Mesendoderm (in vitro differentiated cells): ENCODE measurements around the gene BPHL.
"Not testable (repeated sequence)": the region's sequence is repeated elsewhere in the genome, so short reads cannot be mapped to it uniquely, and the experiment has no call there.

ENCODE experiments used
- DNase-seq: peaks from one replicate; pipeline ENCODE4 v3.0.0; 2013
- H2AK5ac ChIP-seq: 2 replicates; pipeline ENCODE4 v1.6.1; 2013; ENCODE audit warnings: low read length, inconsistent platforms
- H2BK120ac ChIP-seq: 2 replicates; pipeline ENCODE4 v1.6.1; 2013; ENCODE audit warnings: low read depth, mild to moderate bottlenecking, low read length, moderate library complexity, mixed read lengths
- H2BK15ac ChIP-seq: replicated peaks from 2 replicates; pipeline ENCODE4 v1.6.1; 2013; ENCODE audit warnings: low read depth, mild to moderate bottlenecking, moderate library complexity
- H2BK5ac ChIP-seq: 2 replicates; pipeline ENCODE4 v1.6.1; 2013; ENCODE audit warnings: low read length, inconsistent platforms
- H3K18ac ChIP-seq: 2 replicates; pipeline ENCODE4 v1.6.1; 2013; ENCODE audit warnings: mild to moderate bottlenecking, low read length, mixed read lengths
- H3K23ac ChIP-seq: one replicate; pipeline ENCODE4 v1.6.1; 2013; ENCODE audit warnings: low read length
- H3K27ac ChIP-seq: 2 replicates; pipeline ENCODE4 v1.5.1; 2013; ENCODE audit warnings: low read depth, mild to moderate bottlenecking, inconsistent platforms, low read length, moderate library complexity
- H3K27me3 ChIP-seq: 2 replicates; pipeline ENCODE4 v1.6.1; 2013; ENCODE audit warnings: low read length, control low read depth, mild to moderate bottlenecking, inconsistent platforms; ENCODE audit not compliant: insufficient read depth, poor library complexity
- H3K36me3 ChIP-seq: 2 replicates; pipeline ENCODE4 v1.6.1; 2013; ENCODE audit warnings: low read length, inconsistent platforms; ENCODE audit not compliant: control insufficient read depth, insufficient read depth
- H3K4ac ChIP-seq: one replicate; pipeline ENCODE4 v1.6.1; 2013; ENCODE audit warnings: low read depth, mild to moderate bottlenecking, low read length, moderate library complexity
- H3K4me1 ChIP-seq: 2 replicates; pipeline ENCODE4 v1.6.1; 2013; ENCODE audit warnings: low read depth, low read length, inconsistent platforms; ENCODE audit not compliant: control insufficient read depth
- H3K4me2 ChIP-seq: 2 replicates; pipeline ENCODE4 v1.6.1; 2013; ENCODE audit warnings: low read length
- H3K4me3 ChIP-seq: 2 replicates; pipeline ENCODE4 v1.5.1; 2013; ENCODE audit warnings: mild to moderate bottlenecking, low read length
- H3K56ac ChIP-seq: one replicate; pipeline ENCODE4 v1.6.1; 2013; ENCODE audit warnings: low read length
- H3K79me1 ChIP-seq: 2 replicates; pipeline ENCODE4 v1.6.1; 2013; ENCODE audit warnings: low read length, inconsistent platforms
- H3K79me2 ChIP-seq: 2 replicates; pipeline ENCODE4 v1.6.1; 2013; ENCODE audit warnings: mild to moderate bottlenecking, low read length; ENCODE audit not compliant: control insufficient read depth, insufficient read depth
- H3K9ac ChIP-seq: 2 replicates; pipeline ENCODE4 v1.6.1; 2013; ENCODE audit warnings: low read length, inconsistent platforms
- H4K5ac ChIP-seq: one replicate; pipeline ENCODE4 v1.6.1; 2013; ENCODE audit warnings: low read length
- H4K8ac ChIP-seq: one replicate; pipeline ENCODE4 v1.6.1; 2013; ENCODE audit warnings: low read depth, mild to moderate bottlenecking, control low read depth, low read length, moderate library complexity
- WGBS: extraction: QIAGEN DNeasy Blood & Tissue Kit; methylation state at CpG from one replicate; pipeline ENCODE4 v1.1.7; 2013; ENCODE audit warnings: low lambda C conversion rate, missing lambda C conversion rate; ENCODE audit not compliant: insufficient coverage; ENCODE audit errors: extremely low coverage; 5-methylcytosine and 5-hydroxymethylcytosine counted together

Gene BPHL

GRCh38 chr6:3135668-3136291 lies 17.3 kb downstream of the BPHL start:
- Histone ChIP-seq H3K23ac (no peak overlapping the region), H2BK120ac (no peak overlapping the region), H3K9ac (no peak overlapping the region), H3K4me1 (no peaks in the 10 kb centered on the region), H2AK5ac (no peak overlapping the region), H3K56ac (no peak overlapping the region), H3K79me2 (no peaks in the 10 kb centered on the region), H3K4me3 (no peak overlapping the region), H3K27me3 (no peaks in the 10 kb centered on the region), H4K8ac (no peak overlapping the region), H2BK5ac (no peak overlapping the region), H3K18ac (no peak overlapping the region), H3K79me1 (no peaks in the 10 kb centered on the region), H3K36me3 (peaks cover 3% of the 10 kb centered on the region), H3K4me2 (no peak overlapping the region), H2BK15ac (no peak overlapping the region), H3K27ac (no peak overlapping the region), H4K5ac (no peak overlapping the region), H3K4ac (no peak overlapping the region)
- no CpG with 5 or more reads among the region's 13 CpGs for WGBS
- DNase-seq, result no peak

GRCh38 chr6:3136292-3137011 lies 17.9 kb downstream of the BPHL start:
- Histone ChIP-seq H3K79me1 (no peaks in the 10 kb centered on the region), H2BK5ac (no peak overlapping the region), H4K5ac (no peak overlapping the region), H3K4ac (no peak overlapping the region), H2AK5ac (no peak overlapping the region), H3K56ac (no peak overlapping the region), H3K23ac (no peak overlapping the region), H3K27me3 (no peaks in the 10 kb centered on the region), H3K9ac (no peak overlapping the region), H3K4me1 (no peaks in the 10 kb centered on the region), H2BK15ac (no peak overlapping the region), H2BK120ac (no peak overlapping the region), H3K79me2 (no peaks in the 10 kb centered on the region), H4K8ac (no peak overlapping the region), H3K36me3 (peaks cover 3% of the 10 kb centered on the region), H3K4me2 (no peak overlapping the region), H3K18ac (no peak overlapping the region), H3K27ac (no peak overlapping the region), H3K4me3 (no peak overlapping the region)
- DNase-seq, result no peak
- WGBS, result no CpG with 5 or more reads among the region's 8 CpGs

GRCh38 chr6:3137057-3137777 lies 18.7 kb downstream of the BPHL start:
- H3K23ac ChIP-seq, result no peak overlapping the region
- no peaks in the 10 kb centered on the region for H3K79me2 ChIP-seq
- no peak overlapping the region for H3K56ac ChIP-seq
- H3K4me3 ChIP-seq, result no peak overlapping the region
- H2BK15ac ChIP-seq, result no peak overlapping the region
- H3K27me3 ChIP-seq, result no peaks in the 10 kb centered on the region
- H2BK120ac ChIP-seq, result no peak overlapping the region
- DNase-seq, result no peak
- whole genome bisulfite sequencing, result no CpG with 5 or more reads among the region's 12 CpGs
- H2BK5ac ChIP-seq, result no peak overlapping the region
- no peak overlapping the region for H3K18ac ChIP-seq
- H3K4ac ChIP-seq, result no peak overlapping the region
- H4K5ac ChIP-seq, result no peak overlapping the region
- no peak overlapping the region for H3K27ac ChIP-seq
- no peaks in the 10 kb centered on the region for H3K79me1 ChIP-seq
- peaks cover 3% of the 10 kb centered on the region for H3K36me3 ChIP-seq
- H2AK5ac ChIP-seq, result no peak overlapping the region
- no peak overlapping the region for H3K9ac ChIP-seq
- no peaks in the 10 kb centered on the region for H3K4me1 ChIP-seq
- no peak overlapping the region for H4K8ac ChIP-seq
- no peak overlapping the region for H3K4me2 ChIP-seq

- H3K79me1 ChIP-seq, H4K5ac ChIP-seq, H2BK120ac ChIP-seq, H3K9ac ChIP-seq, H2BK15ac ChIP-seq, H3K79me2 ChIP-seq, H2BK5ac ChIP-seq, H3K4me1 ChIP-seq, DNase-seq, H2AK5ac ChIP-seq, H3K27me3 ChIP-seq, H3K4me2 ChIP-seq, H3K27ac ChIP-seq, H3K4ac ChIP-seq, H4K8ac ChIP-seq, H3K4me3 ChIP-seq, H3K56ac ChIP-seq, H3K18ac ChIP-seq, H3K36me3 ChIP-seq, H3K23ac ChIP-seq: not testable (repeated sequence)
- no CpG with 5 or more reads among the region's 6 CpGs for WGBS
Observed at GRCh38 chr6:3137873-3138272, 19.4 kb downstream of the BPHL start.

GRCh38 chr6:3138341-3138740 lies 19.8 kb downstream of the BPHL start:
- Histone ChIP-seq H3K18ac (no peak overlapping the region), H3K56ac (no peak overlapping the region), H2BK120ac (no peak overlapping the region), H3K4me2 (no peak overlapping the region), H3K4me1 (no peaks in the 10 kb centered on the region), H3K27me3 (no peaks in the 10 kb centered on the region), H3K4me3 (no peak overlapping the region), H4K5ac (no peak overlapping the region), H2BK5ac (no peak overlapping the region), H3K79me2 (no peaks in the 10 kb centered on the region), H3K23ac (no peak overlapping the region), H2AK5ac (no peak overlapping the region), H3K36me3 (peaks cover 3% of the 10 kb centered on the region), H3K27ac (no peak overlapping the region), H3K9ac (no peak overlapping the region), H3K4ac (no peak overlapping the region), H4K8ac (no peak overlapping the region), H3K79me1 (no peaks in the 10 kb centered on the region), H2BK15ac (no peak overlapping the region)
- WGBS, result no CpG with 5 or more reads among the region's 1 CpG
- no peak for DNase-seq
